ENCODE results near the gene PTBP2.
"Not testable (repeated sequence)": the region's sequence is repeated elsewhere in the genome, so short reads cannot be mapped to it uniquely, and the experiment has no call there.

PTBP2 gene

DNA sequence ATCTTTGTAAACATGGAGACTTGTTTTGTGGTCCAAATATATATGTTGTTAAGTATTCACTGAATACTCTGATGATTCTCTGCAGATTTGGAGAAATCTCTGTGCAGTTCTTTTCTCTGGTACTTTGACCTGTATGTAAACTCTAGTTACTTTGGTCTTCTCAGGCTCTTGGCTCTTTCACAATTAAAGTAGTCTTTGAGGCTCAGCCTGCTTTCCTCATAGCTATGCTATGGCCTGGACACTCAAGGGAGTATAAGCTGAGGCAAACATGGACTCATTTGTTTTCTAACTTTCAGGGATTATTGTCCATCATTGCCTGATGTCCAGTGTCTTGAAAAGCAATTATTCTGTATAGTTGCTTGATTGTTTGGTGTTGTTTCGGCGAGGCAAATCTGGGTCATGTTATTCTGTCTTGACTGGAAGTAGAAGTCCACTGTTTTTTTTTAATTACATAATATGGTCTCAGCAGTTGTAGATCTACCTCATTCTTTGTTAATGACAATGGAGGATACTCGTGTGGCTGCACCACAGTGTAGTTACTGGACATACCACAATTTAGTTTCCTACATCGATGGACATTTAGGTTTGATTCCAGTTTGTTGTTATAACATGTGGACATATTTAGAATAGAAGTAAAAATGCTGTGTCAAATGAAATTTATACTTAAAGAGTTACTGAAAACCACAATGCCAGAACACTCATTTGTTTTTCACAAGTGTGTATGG lies 9.2 kb downstream of the PTBP2 start:
- DNase-seq (ENCODE audit: low read depth, low spot score), result no peak

DNA sequence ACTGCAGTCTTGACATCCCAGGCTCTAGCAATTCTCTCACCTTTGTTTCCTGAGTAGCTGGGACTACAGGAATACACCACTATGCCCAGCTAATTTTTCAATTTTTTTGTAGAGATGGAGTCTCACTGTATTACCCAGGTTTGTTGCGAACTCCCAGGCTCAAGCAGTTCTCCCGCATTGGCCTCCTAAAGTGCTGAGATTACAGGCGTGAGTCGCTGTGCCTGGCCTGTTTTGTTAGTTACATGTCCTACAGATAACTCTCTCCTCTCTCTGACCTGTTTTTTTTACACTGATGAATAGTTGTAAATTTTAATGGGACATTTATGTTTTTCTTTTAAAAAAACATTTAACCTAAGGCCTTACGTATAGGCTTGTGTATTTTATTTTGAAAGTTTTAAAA lies 19.8 kb downstream of the PTBP2 start:
- no peak for DNase-seq (ENCODE audit: low read depth, low spot score)

DNA sequence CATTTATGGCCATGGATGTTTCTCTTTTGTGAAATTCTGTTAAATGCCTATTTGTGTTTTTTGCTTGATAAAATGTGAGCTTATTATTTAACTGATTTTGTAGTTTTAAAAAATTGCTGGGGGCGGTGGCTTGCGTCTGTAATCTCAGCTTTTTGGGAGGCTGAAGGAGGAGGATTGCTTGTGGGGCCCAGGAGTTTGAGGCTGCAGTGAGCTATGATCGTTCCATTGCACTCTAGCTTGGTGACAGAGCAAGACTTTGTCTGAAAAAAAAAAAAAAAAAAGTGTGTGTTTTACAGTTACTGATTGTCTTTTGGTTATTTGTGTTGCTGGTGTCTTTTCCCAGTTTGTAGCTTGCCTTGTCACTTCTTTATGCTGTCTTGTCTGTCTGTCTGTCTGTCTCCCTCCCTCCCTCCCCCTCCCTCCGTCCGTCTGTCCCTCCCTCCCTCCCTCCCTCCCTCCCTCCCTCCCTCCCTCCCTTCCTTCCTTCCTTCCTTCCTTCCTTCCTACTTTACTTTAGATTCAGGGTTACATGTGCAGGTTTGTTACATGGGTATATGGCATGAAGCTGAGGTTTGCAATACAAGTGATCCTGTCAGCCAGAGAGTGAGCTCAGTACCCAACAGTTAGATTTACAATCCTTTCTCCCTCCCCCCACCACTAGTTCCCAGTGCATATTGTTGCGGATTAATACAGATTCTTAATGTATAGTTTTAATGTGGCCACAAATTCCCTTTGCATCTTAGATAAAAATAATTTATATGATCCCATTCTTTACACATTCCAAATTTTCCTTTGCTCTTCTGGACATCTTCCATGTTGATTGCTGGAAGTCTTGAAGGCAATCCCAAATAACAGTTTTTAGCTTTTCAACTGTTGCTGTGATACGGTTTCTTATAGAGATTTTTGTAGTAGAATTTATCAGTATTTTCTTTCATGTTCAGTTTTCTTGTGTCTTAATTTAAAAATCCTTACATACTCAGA lies 25.1 kb downstream of the PTBP2 start:
- DNase-seq (ENCODE audit: low read depth, low spot score), result no peak

DNA sequence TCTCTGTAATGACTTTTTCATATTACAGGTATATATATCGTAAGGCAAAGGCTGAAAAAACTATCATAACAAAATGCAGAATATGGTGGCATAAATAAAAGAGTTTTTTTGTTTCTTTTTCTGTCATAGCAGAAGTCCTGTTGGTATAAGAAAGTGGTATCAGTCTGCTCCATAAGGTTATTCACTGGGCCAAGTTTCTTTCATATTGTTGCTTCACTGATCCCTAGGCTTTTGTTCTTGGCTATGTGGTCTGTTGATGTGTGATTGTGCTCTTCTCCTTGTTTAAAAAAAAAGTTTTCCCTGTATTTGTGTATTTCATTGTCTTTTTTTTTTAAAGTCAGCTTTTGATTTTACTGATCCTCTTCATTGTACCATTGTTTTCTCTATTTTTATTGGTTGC lies 26.0 kb downstream of the PTBP2 start:
- DNase-seq (ENCODE audit: low read depth, low spot score), result no peak

DNA sequence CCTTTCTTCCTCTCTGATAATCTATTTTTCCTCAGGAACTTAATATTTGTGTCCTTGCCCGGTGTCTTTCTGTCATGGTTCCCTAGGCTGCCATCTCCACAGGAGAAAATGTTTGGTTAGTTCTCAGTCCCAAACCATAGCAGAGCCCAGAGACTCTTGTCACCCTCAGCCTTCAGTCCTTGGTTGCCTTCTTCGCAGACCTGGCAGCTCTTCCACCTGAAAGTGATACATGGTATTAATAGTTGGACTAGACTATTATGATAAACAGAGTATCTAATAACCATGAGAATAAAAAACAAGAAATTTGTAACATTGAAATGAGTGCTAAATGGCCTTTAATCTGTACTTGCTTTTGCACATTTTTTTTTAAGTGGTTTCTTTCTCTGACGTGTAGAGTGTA lies 26.5 kb downstream of the PTBP2 start:
- no peak for DNase-seq (ENCODE audit: low read depth, low spot score)

DNA sequence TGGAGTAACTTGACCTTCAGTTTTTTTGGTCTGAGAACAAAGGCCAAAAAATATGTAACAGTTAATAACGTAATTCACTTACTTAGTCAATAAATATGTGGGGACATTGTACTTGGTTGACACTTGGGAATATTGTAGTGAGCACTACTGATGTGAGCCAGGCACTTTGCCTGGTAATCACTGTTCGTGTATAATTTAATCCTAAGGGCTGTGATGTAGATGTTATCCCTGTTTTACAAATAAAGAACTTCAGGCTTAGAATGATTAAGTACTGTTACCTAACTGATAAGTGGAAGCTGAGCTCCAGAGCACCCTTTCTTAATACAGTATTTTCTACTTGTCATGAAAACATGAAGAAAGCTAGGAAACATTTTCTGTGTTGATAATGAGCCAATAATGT lies 28.0 kb downstream of the PTBP2 start:
- DNase-seq (ENCODE audit: low read depth, low spot score), result no peak

DNA sequence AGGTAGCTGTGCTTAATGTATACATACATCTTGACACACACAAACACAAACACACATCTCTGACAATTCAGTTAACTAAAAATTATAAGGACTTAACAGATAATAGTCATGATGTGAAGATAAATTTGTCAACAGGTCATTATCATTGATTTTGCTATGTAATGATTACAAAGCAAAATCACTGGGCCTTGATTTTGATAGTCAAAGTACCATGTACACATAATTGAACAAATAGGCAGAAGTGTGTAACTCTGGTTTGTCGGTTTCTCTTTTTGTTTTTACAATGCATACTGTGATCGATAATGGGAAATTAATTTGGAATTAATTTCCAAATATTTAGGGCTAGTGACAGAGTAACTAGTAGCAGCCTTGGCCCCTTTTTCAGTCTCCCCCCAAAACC lies 30.8 kb downstream of the PTBP2 start:
- no peak for DNase-seq (ENCODE audit: low read depth, low spot score)

DNA sequence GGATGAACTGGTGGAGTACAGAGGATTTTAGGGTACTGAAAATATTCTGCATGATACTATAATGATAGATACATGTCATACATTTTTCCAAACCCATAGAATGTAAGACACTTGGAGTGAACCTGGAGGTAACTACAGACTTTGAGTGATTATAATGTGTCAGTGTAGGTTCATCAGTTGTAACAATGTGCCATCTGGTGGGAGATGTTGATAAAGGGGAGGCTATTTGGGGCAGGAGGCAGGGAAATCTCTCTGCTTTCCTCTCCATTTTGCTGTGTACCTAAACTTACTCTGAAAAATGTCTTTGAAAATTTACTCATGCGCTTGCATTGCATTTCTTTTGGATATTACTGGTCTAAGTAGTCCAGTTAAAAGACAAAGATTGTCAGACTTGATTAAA lies 35.2 kb downstream of the PTBP2 start:
- no peak for DNase-seq (ENCODE audit: low read depth, low spot score)

DNA sequence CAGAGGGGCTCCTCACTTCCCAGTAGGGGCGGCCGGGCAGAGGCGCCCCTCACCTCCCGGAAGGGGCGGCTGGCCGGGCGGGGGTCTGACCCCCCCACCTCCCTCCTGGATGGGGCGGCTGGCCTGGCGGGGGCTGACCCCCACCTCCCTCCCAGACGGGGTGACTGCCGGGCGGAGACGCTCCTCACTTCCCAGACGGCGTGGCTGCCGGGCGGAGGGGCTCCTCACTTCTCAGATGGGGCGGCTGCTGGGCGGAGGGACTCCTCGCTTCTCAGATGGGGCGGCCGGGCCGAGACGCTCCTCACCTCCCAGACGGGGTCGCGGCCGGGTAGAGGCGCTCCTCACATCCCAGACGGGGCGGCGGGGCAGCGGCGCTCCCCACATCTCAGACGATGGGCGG lies 41.0 kb downstream of the PTBP2 start:
- DNase-seq (ENCODE audit: low read depth, low spot score), result not testable (repeated sequence)

DNA sequence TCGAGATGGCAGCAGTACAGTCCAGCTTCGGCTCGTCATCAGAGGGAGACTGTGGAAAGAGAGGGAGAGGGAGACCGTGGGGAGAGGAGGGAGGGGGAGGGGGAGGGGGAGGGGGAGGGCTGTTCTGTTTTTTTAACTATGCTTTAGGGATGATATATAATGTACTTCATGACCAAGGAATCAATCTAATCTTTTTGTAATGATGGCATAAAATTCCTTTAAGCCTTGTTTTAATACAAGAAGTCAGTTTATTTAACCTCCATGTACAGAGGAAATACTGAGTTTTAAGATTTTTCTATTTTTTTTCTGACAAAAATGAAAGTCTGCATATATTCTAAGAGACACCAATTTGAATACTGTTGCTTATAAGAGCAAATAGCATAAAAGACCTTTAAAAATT lies 41.9 kb downstream of the PTBP2 start:
- DNase-seq (ENCODE audit: low read depth, low spot score), result no peak

DNA sequence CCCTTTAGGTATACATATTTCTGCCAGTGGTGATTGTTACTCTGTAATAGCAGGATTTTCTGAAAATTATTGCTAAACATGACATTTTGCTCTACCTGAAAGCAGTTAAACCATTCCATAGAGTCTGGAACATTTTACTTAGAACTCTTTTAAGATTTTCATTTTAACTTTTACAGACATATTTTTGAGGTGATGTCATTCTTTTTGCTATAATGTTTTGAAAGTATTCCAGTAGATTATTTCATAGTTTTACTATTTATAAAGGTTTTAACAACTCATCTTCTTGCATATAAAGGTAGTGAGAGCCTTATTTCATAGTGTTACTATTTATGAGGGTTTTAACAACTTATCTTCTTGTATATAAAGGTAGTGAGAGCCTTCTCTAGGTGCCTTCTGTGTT lies 42.9 kb downstream of the PTBP2 start:
- no peak for DNase-seq (ENCODE audit: low read depth, low spot score)

DNA sequence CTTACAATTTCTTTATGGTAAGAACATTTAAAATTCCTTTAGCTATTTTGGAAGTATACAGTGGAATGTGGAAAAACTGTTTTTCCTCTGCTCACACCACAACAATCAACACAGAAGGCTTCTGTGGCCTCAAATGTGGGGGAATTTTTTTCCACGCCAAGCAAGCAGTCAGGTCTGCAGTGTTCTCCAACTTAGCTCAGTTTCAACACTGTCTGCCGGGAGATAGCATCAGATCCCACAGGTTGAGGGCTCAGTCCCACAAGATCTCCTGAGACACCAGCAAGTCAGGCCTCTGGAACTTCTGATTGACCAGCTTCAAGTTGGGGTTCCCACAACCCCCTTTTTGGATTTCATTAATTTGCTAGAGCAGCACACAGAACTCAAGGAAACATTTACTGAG lies 50.3 kb downstream of the PTBP2 start:
- no peak for DNase-seq (ENCODE audit: low read depth, low spot score)

DNA sequence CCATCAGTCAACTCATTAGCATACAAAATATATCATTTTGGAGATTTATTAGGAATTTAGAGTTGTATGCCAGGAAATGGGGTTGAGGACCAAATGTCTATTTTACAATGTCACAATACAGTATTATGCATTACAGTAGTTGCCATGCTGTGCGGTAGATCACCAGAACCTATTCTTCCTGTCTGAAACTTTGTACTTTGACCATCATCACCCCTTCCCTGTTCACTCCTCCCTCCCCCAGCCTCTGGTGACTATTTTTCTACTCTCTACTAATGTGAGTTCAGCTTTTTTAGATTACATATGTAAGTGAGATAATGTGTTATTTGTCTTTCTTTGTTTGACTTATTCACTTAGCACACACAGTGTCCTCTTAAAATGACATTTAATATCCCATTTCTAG lies 50.8 kb downstream of the PTBP2 start:
- DNase-seq (ENCODE audit: low read depth, low spot score), result no peak

DNA sequence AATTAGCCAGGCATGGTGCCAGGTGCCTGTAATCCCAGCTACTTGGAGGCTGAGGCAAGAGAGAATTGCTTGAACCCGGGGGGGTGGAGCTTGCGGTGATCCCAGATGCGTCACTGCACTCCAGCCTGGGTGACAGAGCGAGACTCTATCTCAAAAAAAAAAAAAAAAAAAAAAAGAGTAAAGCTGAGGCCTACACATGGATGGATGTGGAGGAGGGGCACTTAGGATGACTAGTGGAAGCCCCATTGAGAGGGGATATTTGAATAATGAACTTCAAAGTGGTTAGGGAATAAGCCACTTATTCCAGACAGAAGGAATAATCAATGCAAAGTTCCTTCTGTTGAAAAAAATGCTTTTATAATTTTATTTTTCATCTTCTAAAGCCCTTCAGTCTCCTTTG lies 51.4 kb downstream of the PTBP2 start:
- DNase-seq (ENCODE audit: low read depth, low spot score), result no peak

DNA sequence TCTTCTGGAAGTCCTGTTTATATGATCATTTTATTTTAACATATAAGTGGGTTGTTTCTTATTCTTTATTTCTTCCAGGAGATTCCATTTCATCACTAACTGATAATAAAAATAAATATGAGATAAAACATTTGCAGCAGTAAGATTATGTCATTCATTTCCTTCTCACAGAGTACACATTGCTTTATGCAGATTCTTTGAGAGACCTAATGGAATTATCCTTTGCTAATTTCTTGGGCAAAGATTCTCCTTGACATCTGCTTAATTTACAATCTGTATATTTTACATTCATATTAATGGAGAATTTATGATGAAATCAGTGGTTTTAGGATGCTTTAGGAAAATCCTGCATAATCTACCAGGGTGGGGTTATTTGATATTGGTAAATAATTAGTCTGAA lies 60.6 kb downstream of the PTBP2 start:
- no peak for DNase-seq (ENCODE audit: low read depth, low spot score)

DNA sequence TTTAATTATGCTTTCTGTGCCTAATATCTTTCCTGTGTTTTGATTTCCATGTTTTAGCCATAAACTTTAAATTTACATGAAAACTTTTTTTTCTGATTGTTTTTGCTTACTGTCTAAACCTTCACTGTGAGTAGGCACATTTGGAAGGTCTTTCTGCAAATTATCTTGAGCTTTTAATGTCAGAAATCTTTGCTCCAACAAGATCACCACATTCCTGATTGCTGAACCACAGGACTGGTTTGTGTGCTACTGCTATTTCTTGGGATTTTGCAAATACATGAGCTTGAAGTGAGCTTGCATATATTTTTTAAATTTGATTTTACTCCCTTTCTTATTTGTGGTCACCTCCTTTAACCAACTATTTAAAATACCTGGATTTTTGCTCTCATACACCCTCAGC lies 61.3 kb downstream of the PTBP2 start:
- no peak for DNase-seq (ENCODE audit: low read depth, low spot score)

DNA sequence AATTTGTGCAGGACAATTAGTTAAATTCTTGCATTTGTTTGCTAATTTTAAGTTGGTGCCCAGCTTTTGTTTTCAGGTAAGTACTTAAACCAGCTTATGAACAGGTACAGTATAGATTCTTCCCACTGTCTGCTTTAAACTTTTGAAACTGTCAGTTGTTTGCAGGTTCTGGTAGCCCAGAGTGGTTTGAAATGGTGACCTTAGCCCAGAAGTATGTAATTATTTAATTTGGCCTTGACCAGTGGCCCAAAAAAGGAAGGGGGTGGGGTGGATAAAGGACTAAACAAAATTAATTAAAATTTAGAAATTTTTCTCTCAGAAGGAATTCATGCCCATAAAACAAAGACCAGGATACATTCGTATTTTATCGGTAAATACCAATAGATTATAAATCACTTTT lies 69.0 kb downstream of the PTBP2 start:
- no peak for DNase-seq (ENCODE audit: low read depth, low spot score)

DNA sequence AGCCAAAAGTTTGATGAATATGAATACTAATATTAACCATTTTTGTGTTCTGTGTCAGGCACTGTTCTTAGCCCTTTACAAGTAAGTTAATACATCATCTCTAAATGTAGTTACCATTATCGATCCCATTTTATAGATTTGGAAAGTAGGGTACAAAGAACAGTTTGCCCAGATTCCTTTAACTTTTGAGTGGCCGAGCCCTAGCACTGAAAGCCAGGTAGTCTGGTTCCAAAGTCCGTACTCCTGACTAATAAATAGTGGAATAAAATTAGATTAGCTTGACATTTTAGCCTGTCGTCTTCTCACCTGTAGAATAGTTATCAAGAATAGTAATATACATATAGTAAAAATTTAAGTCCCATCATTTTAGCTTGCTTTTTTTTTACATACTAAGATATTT lies 70.6 kb downstream of the PTBP2 start:
- DNase-seq (ENCODE audit: low read depth, low spot score), result no peak

DNA sequence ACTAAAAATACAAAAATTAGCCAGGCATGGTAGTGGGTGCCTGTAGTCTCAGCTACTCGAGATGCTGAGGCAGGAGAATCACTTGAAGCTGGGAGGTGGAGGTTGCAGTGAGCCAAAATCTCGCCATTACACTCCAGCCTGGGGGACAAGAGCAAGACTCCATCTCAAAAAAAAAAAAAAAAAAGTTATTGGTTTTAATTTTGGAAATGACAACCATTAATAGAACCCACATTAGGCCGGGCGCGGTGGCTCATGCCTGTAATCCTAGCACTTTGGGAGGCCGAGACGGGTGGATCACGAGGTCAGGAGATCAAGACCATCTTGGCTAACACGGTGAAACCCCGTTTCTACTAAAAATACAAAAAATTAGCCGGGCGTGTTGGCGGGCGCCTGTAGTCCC lies 80.1 kb downstream of the PTBP2 start:
- not testable (repeated sequence) for DNase-seq (ENCODE audit: low read depth, low spot score)

DNA sequence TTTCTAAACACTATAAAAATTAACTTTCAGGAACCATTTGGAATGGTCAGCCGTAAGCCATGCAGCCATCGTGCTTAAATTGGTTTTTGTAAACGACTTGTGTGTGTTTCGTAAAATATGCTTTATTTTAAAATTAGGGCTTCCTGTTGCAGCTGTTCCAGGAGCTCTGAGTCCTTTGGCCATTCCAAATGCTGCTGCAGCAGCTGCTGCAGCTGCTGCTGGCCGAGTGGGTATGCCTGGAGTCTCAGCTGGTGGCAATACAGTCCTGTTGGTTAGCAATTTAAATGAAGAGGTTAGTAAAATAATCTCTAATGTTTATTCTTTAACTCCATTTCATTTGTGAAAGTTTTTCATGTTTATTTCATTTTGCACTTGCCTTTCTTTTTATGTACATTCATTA lies 83.1 kb downstream of the PTBP2 start:
- DNase-seq (ENCODE audit: low read depth, low spot score), result no peak

DNA sequence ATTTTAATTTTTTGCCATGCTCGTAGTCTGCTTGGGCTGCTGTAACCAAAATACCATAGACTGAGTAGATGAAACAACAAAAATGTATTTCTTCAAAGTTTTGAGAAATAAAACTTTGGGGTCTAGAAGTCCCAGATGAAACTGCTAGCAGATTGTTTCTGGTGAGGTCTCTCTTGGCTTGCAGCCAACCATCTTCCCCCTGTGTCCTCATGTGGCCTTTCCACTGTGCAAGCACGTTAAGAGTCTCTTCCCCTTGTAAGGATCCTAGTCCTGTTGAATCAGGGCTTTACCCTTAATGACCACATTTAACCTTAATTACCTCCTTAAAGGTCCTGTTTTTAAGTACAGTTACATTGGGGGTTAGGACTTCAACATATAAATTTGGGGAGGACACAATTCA lies 86.6 kb downstream of the PTBP2 start:
- DNase-seq (ENCODE audit: low read depth, low spot score), result no peak

DNA sequence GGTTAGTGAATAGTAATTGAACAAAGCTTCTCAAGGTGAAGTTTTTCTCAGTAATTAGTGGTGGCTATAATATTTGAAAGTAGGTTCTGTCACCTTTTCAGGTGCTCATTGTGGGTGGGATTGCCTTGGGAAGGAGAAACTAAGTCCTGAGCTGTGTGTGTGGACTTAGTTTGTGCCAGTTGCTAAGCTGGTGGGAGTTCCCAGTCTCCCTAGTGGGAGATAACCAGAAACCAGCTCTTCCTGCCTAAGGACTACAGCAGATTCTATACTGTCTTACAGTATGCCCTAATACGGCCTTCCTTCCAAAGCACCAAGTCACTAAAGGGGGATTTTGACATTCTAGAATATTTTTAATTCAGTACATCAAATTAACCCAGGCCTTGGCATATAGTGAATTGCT lies 94.3 kb downstream of the PTBP2 start:
- no peak for DNase-seq (ENCODE audit: low read depth, low spot score)

DNA sequence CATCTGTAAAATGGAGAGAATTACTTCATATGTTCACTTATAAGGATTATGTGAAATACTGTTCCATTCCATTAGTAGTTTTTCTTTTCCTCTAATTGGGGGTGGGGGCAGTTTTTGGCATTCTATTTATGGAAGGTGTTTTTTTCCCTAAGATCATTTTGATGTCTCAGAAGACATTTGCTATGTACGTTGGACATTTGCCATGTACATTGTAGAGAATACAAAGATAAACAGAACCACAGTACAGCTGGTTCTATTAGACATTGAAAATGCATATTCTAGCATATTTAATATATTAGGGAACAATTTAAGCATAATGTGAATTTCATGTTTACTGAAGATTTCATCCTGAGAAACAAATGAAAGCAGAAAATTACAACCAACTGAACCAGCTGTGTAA lies 98.5 kb downstream of the PTBP2 start:
- no peak for DNase-seq (ENCODE audit: low read depth, low spot score)
